Osteoblast (primary cell): ENCODE results near the gene PRR32. TPM values are rescaled to one million over a fixed set of nuclear protein-coding genes. Genes with fewer than 3 reads are reported as not detected.
"Not testable (repeated sequence)": the region's sequence is repeated elsewhere in the genome, so short reads cannot be mapped to it uniquely, and the experiment has no call there.

Experiments
- DNase-seq: peaks from one replicate; pipeline ENCODE4 v3.0.0; 2011; ENCODE audit warnings: low spot score, mixed read lengths; ENCODE audit not compliant: insufficient read length; ENCODE audit errors: missing footprints
- H2AFZ ChIP-seq: 2 replicates; pipeline ENCODE4 v1.6.0; 2011; ENCODE audit warnings: mild to moderate bottlenecking, low read length
- H3K27ac ChIP-seq: 2 replicates; pipeline ENCODE4 v1.5.1; 2011; ENCODE audit warnings: mild to moderate bottlenecking, low read depth, low read length, moderate library complexity
- H3K27me3 ChIP-seq: 2 replicates; pipeline ENCODE4 v1.6.0; 2012; ENCODE audit warnings: mild to moderate bottlenecking, control low read depth, inconsistent platforms, low read length, moderate library complexity; ENCODE audit not compliant: insufficient read depth
- H3K36me3 ChIP-seq: 2 replicates; pipeline ENCODE4 v1.5.1; 2011; ENCODE audit warnings: mild to moderate bottlenecking, low read length, control low read depth, moderate library complexity; ENCODE audit not compliant: insufficient read depth
- H3K4me1 ChIP-seq: 2 replicates; pipeline ENCODE4 v1.5.1; 2011; ENCODE audit warnings: mild to moderate bottlenecking, low read length, control low read depth, moderate library complexity; ENCODE audit not compliant: insufficient read depth
- H3K4me2 ChIP-seq: 2 replicates; pipeline ENCODE4 v1.6.0; 2011; ENCODE audit warnings: mild to moderate bottlenecking, low read length; ENCODE audit not compliant: insufficient read depth
- H3K4me3 ChIP-seq: fragments of 200-600 bp; sonication (generic); 3 replicates; pipeline ENCODE4 v1.5.1; 2012; ENCODE audit warnings: mild to moderate bottlenecking, low read length, inconsistent platforms; ENCODE audit not compliant: insufficient read depth
- H3K79me2 ChIP-seq: 2 replicates; pipeline ENCODE4 v1.6.0; 2012; ENCODE audit warnings: mild to moderate bottlenecking, low read length, control low read depth, inconsistent platforms; ENCODE audit not compliant: insufficient read depth
- H3K9me3 ChIP-seq: 2 replicates; pipeline ENCODE4 v1.5.1; 2011; ENCODE audit warnings: low read depth, low read length, control low read depth
- H4K20me1 ChIP-seq: 2 replicates; pipeline ENCODE4 v1.6.0; 2012; ENCODE audit warnings: mild to moderate bottlenecking, low read length, control low read depth; ENCODE audit not compliant: insufficient read depth
- CTCF ChIP-seq: IDR thresholded peaks from 2 replicates; pipeline ENCODE4 v1.5.1; 2011; ENCODE audit warnings: mild to moderate bottlenecking, low read depth, low read length, moderate library complexity; ENCODE audit errors: extremely low read depth
- total RNA-seq: library from RNA; depleted of rRNA; stranded (reverse); fragments of >200 nt; gene quantifications from 2 replicates; pipeline ENCODE4 v1.2.3, GENCODE V29; 2012

Gene PRR32
- not detected in 2 replicates for total RNA-seq

DNA sequence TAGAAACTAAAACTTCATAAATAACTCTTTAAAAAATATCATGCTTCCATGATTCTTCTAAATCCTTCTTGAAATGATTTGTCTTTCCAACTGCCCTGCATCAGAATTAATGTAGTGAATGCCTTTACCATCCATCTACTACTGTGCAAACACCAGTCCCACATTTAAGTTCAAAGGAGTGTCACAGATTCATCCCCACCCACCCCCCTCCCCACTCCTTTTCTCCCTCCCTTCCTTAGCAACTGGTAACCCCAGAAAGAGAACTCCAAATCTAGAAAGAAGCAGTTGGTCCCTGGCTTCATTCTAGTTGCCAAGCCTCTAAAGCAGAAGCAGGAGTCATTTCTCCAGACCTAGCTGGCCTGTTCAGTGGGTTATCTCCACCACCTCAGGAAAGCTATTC lies at the start of gene PRR32:
Gene PRR32, plus strand, starts transcription at position 301 of the 400 bp plus-strand sequence. CDS start 115 bp downstream, outside the sequence.
- DNase-seq: no peak
- Histone ChIP-seq H3K4me2 (no peak within 1 kb of the TSS), H2AFZ (no peak within 1 kb of the TSS), H3K4me3 (no peak within 1 kb of the TSS), H3K4me1 (no peaks in the 10 kb centered on the region), H3K9me3 (peaks cover 2% of the 10 kb centered on the region), H3K36me3 (no peaks in the 10 kb centered on the region), H3K79me2 (no peaks in the 10 kb centered on the region), H3K27me3 (no peaks in the 10 kb centered on the region), H4K20me1 (no peaks in the 10 kb centered on the region), H3K27ac (no peak within 1 kb of the TSS)
- TF ChIP-seq CTCF: no peak

DNA sequence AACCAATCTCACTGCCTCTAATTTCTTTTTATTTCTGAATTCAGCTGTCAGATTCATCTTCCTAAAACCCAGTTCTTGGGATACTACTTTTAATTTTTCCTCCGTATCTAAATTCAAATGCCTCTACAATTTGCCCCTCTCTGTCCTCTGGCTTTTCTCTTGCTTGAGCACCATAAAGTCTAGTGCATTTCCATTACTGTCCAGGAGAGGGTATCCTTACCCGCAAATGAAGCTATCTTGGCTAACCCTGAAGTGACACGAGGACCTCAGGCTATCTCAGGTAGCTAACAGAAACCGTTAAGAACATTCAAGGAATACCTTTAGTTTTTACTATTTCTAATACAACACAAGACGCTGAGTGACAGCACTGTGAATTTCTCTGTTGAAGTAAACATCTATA lies 49.4 kb upstream of the PRR32 start:
- Histone ChIP-seq H3K27me3 (no peaks in the 10 kb centered on the region), H4K20me1 (no peaks in the 10 kb centered on the region)
- no peak for DNase-seq

DNA sequence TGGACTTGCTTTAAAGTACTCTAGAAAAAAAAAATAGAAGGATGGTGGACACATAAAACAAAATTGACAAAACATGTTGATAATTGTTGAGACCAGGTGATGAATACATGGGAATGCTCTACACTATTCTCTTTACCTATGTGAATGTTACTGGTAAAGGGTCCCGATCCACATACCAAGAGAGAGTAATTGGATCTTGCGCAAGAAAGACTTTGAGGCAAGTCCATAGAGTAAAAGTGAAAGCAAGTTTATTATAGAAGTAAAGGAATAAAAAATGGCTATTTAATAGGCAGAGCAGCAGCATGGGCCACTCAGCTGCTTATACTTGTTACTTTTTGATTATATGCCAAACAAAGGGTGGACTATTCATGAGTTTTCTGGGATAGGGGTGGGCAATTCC lies 34.0 kb upstream of the PRR32 start:
- Histone ChIP-seq H3K79me2 (no peaks in the 10 kb centered on the region), H2AFZ (no peak overlapping the region), H3K4me2 (no peak overlapping the region), H4K20me1 (no peaks in the 10 kb centered on the region), H3K27me3 (no peaks in the 10 kb centered on the region), H3K9me3 (no peaks in the 10 kb centered on the region), H3K4me1 (no peaks in the 10 kb centered on the region), H3K36me3 (no peaks in the 10 kb centered on the region), H3K27ac (no peak overlapping the region), H3K4me3 (no peak overlapping the region)
- TF ChIP-seq CTCF: no peak
- no peak for DNase-seq

More for the DNA sequence above, 49.4 kb upstream of the PRR32 start:
- H3K9me3 ChIP-seq: no peaks in the 10 kb centered on the region
- H3K4me1 ChIP-seq: no peaks in the 10 kb centered on the region
- no peak overlapping the region for H2AFZ ChIP-seq
- peak; percentile 23 for TF ChIP-seq CTCF
- no peaks in the 10 kb centered on the region for H3K36me3 ChIP-seq
- H3K4me3 ChIP-seq: no peak overlapping the region
- H3K79me2 ChIP-seq: no peaks in the 10 kb centered on the region
- H3K27ac ChIP-seq: no peak overlapping the region
- no peak overlapping the region for H3K4me2 ChIP-seq

GRCh38 chrX:126799059-126799458 lies 20.5 kb upstream of the PRR32 start:
- Histone ChIP-seq H3K4me2 (no peak overlapping the region), H3K27me3 (no peaks in the 10 kb centered on the region), H2AFZ (no peak overlapping the region), H3K4me3 (no peak overlapping the region), H3K9me3 (no peaks in the 10 kb centered on the region), H3K4me1 (no peaks in the 10 kb centered on the region), H4K20me1 (no peaks in the 10 kb centered on the region), H3K79me2 (no peaks in the 10 kb centered on the region), H3K27ac (no peak overlapping the region), H3K36me3 (no peaks in the 10 kb centered on the region)
- DNase-seq: no peak
- TF ChIP-seq CTCF: no peak

DNA sequence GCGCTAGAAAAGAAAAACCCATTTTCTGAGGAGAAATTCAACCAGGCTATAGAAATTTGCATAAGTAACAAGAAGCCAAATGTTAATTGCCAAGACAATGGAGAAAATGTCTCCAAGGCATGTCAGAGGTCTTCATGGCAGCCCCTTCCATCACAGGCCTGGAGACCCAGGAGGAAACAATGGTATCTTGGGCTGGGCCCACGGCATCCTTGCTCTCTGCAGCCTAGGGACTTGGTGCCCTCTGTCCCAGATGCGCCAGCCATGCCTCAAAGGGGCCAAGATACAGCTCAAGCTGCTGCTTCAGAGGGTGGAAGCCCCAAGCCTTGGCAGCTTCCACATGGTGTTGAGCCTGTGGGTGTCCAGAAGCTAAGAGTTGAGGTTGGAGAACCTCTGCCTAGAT lies 12.7 kb upstream of the PRR32 start:
- not testable (repeated sequence) for H3K4me3 ChIP-seq, H3K27ac ChIP-seq, H2AFZ ChIP-seq, H3K4me2 ChIP-seq, H3K9me3 ChIP-seq, H3K27me3 ChIP-seq, H3K79me2 ChIP-seq, H4K20me1 ChIP-seq, H3K36me3 ChIP-seq, DNase-seq, H3K4me1 ChIP-seq
